Right lung (tissue), 5 donors: ENCODE measurements around the gene CCDC196. TPM values are rescaled to one million over a fixed set of nuclear protein-coding genes. Genes with fewer than 3 reads are reported as not detected.

ENCODE experiments used
- polyA plus RNA-seq, 5 donors: library from polyadenylated mRNA; unstranded; fragments of 120-200 nt; gene quantifications; one replicate each; pipeline versions ENCODE4 v1.2.1 to v1.2.3, GENCODE V29; 2013; ENCODE audit warnings: inconsistent platforms in 1 of 5, low replicate concordance in 1 of 5; ENCODE audit not compliant: insufficient read length in 5 of 5, insufficient read depth in 1 of 5

Gene CCDC196
- polyA plus RNA-seq, 5 donors: 0.12 to 0.25 TPM; not detected in 3

Other genes with a start within 250 kb of the CCDC196 start
- gene GPHN, start 21.8 kb downstream of the CCDC196 start, polyA plus RNA-seq: 10 to 100 TPM; 19.5 to 27.6 (median 26.5) TPM